HK-2 (cell line): Measurements from ENCODE around the gene GTPBP6.
"Not testable (repeated sequence)": the region's sequence is repeated elsewhere in the genome, so short reads cannot be mapped to it uniquely, and the experiment has no call there.

ENCODE experiments used
- DNase-seq: peaks from one replicate; pipeline ENCODE4 v3.0.0-alpha.2; 2018; ENCODE audit not compliant: unreplicated experiment

Gene GTPBP6

GRCh38 chrX:334971-335757, 16.6 kb upstream of the GTPBP6 start:
- no peak for DNase-seq

GRCh38 chrX:334331-334891, 15.8 kb upstream of the GTPBP6 start:
- no peak for DNase-seq

- no peak for DNase-seq
These were observed 15.2 kb upstream of the GTPBP6 start for GRCh38 chrX:333611-334311.

DNA sequence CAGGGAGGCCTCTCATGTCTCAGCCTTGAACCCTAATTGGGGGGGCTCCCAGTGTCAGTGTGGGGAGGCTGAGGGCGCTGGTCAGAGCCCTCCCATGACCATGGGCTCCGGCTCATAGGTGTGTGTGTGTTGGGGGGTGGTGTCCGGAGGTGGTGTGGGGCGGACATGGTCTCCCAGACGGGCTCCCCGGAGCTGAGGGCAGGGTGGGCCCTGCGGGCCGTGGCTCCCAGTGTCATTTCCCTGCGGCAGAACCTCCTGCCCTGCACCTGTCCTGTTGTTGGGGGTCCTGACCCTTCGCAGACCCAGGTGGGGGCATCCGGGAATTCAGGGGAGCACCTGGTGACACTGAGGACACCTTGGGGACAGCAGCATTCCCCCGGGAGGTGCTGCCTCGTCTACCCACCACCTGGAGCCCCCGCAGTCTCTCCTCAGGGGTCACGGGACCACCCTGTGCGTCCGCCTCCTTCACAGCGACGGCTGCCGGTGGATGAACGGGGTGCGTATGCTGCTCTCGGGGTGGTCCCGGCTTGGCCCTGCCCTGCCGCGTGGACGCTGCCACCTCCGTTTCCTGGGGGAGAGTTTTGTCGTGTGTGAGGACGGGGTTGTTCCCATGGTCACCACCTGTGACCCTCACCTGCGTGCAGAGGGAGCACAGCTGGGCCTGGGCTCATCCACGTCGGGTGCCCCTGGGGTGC, 14.5 kb upstream of the GTPBP6 start:
- no peak for DNase-seq

GRCh38 chrX:332496-332860, 13.9 kb upstream of the GTPBP6 start:
- no peak for DNase-seq

- no peak for DNase-seq
These were observed 13.4 kb upstream of the GTPBP6 start for GRCh38 chrX:331825-332495.

- DNase-seq = no peak
These were observed 12.7 kb upstream of the GTPBP6 start for GRCh38 chrX:331151-331824.

DNA sequence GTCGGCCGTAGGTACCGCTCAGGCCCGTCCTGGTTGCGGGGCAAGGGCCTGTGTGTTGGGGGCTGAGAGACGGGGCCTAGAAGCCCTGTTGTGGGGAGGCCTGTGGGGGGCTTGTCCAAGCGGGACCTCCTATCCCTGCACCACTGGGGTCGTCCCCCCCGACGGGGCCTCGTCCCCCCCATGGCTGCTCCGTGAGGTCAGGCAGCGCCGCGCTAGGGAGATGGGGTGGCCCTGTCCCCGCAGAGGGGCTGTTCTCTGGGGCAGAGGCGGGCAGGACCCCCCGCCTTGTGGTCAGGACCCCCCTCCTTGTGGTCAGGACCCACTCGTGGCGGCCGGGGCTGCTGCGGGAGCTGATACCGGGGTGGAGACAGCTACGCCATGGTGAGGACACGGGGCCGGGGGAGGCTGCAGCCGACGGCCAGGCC, 12.1 kb upstream of the GTPBP6 start:
- DNase-seq = no peak

DNA sequence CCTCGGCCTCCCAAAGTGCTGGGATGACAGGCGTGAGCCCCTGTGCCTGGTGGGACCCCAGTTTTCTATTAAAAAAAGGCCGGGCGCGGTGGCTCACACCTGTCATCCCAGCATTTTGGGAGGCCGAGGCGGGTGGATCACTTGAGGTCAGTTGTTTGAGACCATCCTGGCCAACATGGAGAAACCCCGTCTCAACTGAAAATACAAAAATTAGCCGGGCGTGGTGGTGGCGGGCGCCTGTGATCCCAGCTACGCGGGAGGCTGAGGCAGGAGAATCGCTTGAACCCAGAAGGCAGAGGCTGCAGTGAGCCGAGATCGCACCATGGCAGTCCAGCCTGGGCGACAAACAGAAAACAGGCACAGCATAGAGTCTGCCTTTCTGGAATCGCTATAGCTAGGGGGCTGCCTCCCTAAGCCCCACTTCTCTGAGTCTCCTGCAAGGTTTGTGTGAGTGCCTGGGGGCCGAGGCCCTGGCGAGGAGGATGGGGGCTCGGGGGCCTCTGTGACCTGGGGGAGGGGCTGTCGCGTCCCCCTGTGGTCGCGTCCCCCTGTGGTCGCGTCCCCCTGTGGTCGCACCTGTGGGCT, 11.6 kb upstream of the GTPBP6 start:
- not testable (repeated sequence) for DNase-seq

GRCh38 chrX:329291-329910, 10.8 kb upstream of the GTPBP6 start:
- no peak for DNase-seq

DNA sequence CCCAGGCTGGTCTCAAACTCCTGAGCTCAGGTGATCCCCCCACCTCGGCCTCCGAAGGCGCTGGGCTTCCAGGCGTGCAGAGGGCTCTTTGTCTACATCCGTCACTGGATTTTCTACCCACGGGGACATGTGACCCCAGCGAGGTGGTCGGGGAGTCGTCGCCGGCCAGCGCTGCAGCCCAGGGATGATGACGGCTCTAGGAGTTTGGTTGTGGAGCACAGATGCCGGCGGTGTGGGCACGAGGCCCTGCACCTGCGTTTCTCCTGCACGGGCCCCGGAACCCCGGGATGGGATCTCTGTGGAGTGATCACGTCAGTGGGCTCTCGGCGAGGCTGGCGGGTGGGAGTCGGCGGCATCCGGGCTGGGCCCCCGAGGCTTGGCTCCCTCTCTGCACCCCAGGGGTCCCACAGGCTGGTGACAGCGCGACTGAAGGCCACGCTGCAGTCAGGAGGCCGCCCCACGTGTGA, 9.1 kb upstream of the GTPBP6 start:
- no peak for DNase-seq

DNA sequence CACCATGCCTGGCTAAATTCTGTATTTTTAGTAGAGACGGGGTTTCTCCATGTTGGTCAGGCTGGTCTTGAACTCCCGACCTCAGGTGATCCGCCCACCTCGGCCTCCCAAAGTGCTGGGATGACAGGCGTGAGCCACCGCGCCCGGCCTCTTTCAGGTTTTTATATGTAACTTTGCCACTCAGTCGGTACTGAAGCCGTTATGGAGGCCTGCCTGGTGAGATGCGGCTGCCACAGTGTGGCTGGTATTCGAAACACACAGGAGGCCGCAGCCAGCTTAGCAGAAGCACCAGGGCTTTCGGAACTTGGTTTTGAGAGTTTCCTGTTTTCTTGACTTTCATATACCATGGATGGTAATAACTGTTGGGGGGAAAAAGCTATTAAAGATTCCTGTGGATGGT, 6.1 kb upstream of the GTPBP6 start:
- DNase-seq = not testable (repeated sequence)

GRCh38 chrX:323721-324628, 5.4 kb upstream of the GTPBP6 start:
- DNase-seq = peak; percentile 57

DNA sequence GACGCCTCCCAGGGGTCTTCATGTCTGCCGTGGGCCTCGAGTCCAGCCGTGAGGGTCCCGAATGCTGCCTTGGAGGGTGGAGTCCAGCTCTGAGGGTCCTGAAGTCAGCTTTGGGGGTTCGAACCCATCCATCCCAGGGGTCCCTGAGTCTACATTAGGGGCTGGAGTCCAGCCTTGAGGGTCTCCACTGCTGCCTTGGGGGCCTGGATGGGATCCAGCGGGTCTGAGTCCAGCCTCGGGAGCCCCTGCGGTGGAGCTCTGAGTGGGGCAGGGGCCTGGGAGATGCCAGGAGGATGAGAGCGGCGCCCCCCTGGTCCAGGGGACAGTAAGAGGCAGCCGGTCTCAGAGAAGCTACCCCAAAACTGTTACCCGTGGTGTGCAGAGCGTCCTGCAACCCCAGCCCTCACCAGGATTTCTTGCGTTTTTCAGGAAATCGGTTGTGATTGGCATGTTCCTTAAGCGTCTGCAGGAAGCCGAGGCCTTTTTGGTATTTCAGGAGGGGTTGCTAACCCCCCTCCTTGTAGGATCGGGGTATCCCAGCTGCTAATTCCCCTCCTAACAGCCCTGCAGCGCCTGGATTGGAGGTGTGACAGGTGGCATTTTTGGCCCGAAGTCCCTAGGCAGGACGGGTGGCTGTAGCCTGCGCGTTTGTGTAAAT, 1.7 kb upstream of the GTPBP6 start:
- DNase-seq = peak; percentile 18

DNA sequence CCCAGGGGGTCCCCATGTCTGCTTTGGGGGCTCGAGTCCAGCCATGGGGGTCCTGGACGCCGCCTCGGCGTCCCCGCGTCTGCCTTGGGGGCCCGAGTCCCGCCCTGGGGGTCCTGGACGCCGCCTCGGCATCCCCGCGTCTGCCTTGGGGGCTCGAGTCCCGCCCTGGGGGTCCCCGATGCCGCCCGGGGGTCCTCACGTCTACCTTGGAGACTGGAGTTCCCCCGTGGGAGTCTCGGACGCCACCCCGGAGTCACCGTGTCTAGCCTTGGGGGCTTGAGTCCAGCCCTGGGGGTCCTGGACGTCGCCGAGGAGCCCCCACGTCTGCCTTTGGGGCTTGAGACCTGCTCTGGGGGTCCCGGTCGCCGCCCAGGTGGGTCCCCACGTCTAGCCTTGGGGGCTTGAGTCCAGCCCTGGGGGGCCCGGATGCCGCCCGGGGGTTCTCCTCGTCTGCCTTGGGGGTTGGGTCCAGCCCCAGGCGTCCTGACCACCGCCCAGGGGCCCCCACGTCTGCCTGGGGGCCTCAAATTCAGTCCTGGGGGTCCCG, 1.1 kb upstream of the GTPBP6 start:
- no peak for DNase-seq

DNA sequence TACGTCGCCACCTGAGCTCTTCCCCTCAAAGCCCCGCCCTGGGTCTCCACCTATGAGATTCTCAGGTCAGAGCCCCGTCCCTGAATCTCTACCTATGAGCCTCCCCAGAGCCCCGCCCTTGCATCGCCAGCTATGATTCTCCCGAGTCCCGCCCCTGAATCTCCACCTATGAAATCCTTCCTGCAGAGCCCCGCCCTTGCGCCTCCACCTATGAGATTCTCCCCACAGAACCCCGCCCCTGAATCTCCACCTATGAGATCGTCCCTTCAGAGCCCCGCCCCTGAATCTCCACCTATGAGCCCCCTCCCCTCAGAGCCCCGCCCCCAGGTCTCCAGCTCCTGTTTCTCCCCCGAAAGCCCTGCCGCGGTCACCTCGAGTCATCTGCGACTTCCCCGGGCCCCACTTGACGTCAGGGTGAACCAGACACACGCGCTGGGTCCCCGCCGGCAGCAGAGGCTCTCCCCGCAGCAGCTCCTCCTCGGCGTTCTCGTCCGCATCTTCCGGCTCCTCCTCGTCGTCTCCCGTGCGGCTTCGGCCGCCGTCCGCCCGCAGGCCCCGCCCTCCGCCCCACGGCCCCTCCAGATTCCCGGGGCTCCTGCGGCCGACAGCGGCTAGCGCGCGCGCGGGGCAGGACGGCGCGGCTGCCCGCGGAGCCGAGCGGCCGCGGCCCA, 393 bp downstream of the GTPBP6 start:
- peak; percentile 95 for DNase-seq

- DNase-seq = no peak
These were observed 1.1 kb downstream of the GTPBP6 start for GRCh38 chrX:317424-318067.
